HepG2 (cell line): ENCODE measurements around the gene MRPS31. TPM values are rescaled to one million over a fixed set of nuclear protein-coding genes. Genes with fewer than 3 reads are reported as not detected.
A peak's percentile ranks its signal among the peaks of the same experiment; 100 is the strongest.

Source experiments
- ATAC-seq: fragments of 200-7000 bp; cut with Tn5 transposase; 3 replicates; pipeline ENCODE4 v1.9.1; 2020; ENCODE audit warnings: mild to moderate bottlenecking, moderate library complexity
- BruUV-seq: library from RNA; stranded (reverse); fragments of 400-500 nt; replicated peaks from 2 replicates; lab custom pipeline; 2021; lab: Mats Ljungman, UMichigan
- CTCF ChIA-PET: fragments of 300-600 bp; formaldehyde crosslinking; extraction: SDS; loops from one replicate; lab custom pipeline; 2021; ENCODE audit warnings: low total read pairs, inconsistent platforms, low intra/inter-chr PET ratio; lab: Yijun Ruan, JAX
- POLR2A ChIA-PET: fragments of 350-600 bp; sonication (Branson Sonifier 250); formaldehyde crosslinking; loops from one replicate; lab custom pipeline; 2020; ENCODE audit warnings: antibody characterized with exemption, inconsistent platforms; lab: Yijun Ruan, JAX
- DNase-seq: peaks from one replicate; pipeline ENCODE4 v3.0.0-alpha.2; 2015; ENCODE audit warnings: low spot score
- FAIRE-seq: peaks from 3 replicates; lab custom pipeline; 2011; peaks lifted over from hg19 to GRCh38; lab: Jason Lieb, UNC
- H2AFZ ChIP-seq: one replicate; pipeline ENCODE4 v1.6.1; 2011; ENCODE audit warnings: low read length, inconsistent platforms
- H3K27ac ChIP-seq: fragments of 300-600 bp; 3 replicates; pipeline ENCODE4 v1.8.0; 2011; ENCODE audit warnings: mixed run types, mild to moderate bottlenecking, mixed read lengths, low read length, inconsistent platforms; ENCODE audit not compliant: insufficient read depth; ENCODE audit errors: extremely low read length
- H3K27me3 ChIP-seq, 2 experiments: fragments of 200-600 bp in 1 of 2; 2 replicates in 1 of 2; 3 replicates in 1 of 2; pipeline versions ENCODE4 v1.6.0 to v1.8.0; 2011; ENCODE audit warnings: low read length in 2 of 2, mild to moderate bottlenecking in 2 of 2, moderate library complexity in 2 of 2, inconsistent platforms in 1 of 2; ENCODE audit not compliant: insufficient read depth in 2 of 2, control insufficient read depth in 1 of 2
- H3K36me3 ChIP-seq, 2 experiments: fragments of 200-600 bp in 1 of 2; replicated peaks in 1 of 2; 2 replicates in 1 of 2; 3 replicates in 1 of 2; pipeline versions ENCODE4 v1.5.1 to v1.8.0; 2011; ENCODE audit warnings: low read length in 2 of 2, inconsistent platforms in 1 of 2; ENCODE audit not compliant: insufficient read depth in 2 of 2, control insufficient read depth in 1 of 2
- H3K4me1 ChIP-seq: 2 replicates; pipeline ENCODE4 v1.5.1; 2012; ENCODE audit warnings: low read length, inconsistent platforms; ENCODE audit not compliant: insufficient read depth
- H3K4me2 ChIP-seq: 2 replicates; pipeline ENCODE4 v1.6.0; 2011; ENCODE audit warnings: low read depth, low read length, inconsistent platforms
- H3K4me3 ChIP-seq, 3 experiments: fragments of 200-600 bp in 1 of 3; sonication (generic), shearing (Covaris generic) in 1 of 3; replicated peaks in 1 of 3; 2 replicates each; pipeline ENCODE4 v1.5.1; 2011 to 2016; ENCODE audit warnings: low read length in 3 of 3, inconsistent platforms in 2 of 3, low read depth in 2 of 3, mild to moderate bottlenecking in 2 of 3, control low read depth in 1 of 3, mixed read lengths in 1 of 3; ENCODE audit not compliant: insufficient read depth in 1 of 3
- H3K79me2 ChIP-seq: one replicate; pipeline ENCODE4 v1.6.1; 2011; ENCODE audit warnings: low read length, inconsistent platforms; ENCODE audit not compliant: insufficient read depth
- H3K9ac ChIP-seq: 2 replicates; pipeline ENCODE4 v1.6.0; 2011; ENCODE audit warnings: mild to moderate bottlenecking, low read depth, low read length, inconsistent platforms; ENCODE audit not compliant: insufficient read depth
- H3K9me3 ChIP-seq: 2 replicates; pipeline ENCODE4 v1.5.1; 2012; ENCODE audit warnings: mild to moderate bottlenecking, low read length
- H4K20me1 ChIP-seq: 2 replicates; pipeline ENCODE4 v1.6.0; 2011; ENCODE audit warnings: inconsistent platforms, mild to moderate bottlenecking, low read length, moderate library complexity; ENCODE audit not compliant: insufficient read depth
- ARNT2 ChIP-seq: sonication (generic); formaldehyde crosslinking; IDR thresholded peaks from 2 replicates; pipeline ENCODE4 v1.8.0; 2022; ENCODE audit warnings: mild to moderate bottlenecking, low read depth, missing genetic modification reagents, moderate library complexity
- BCL6 ChIP-seq: IDR thresholded peaks from 2 replicates; pipeline ENCODE4 v1.6.1; 2016; ENCODE audit warnings: missing genetic modification reagents, missing compliant biosample characterization
- CREM ChIP-seq, 2 experiments: sonication (generic) in 1 of 2; formaldehyde crosslinking in 1 of 2; IDR thresholded peaks; 2 replicates each; pipeline versions ENCODE4 v1.4.0 to v1.6.1; 2016 to 2020; ENCODE audit warnings: antibody characterized with exemption in 1 of 2, mild to moderate bottlenecking in 1 of 2, missing genetic modification reagents in 1 of 2
- EED ChIP-seq: sonication (generic); formaldehyde crosslinking; IDR thresholded peaks from 2 replicates; pipeline ENCODE4 v1.5.0; 2020; ENCODE audit warnings: mild to moderate bottlenecking, missing genetic modification reagents
- ELF3 ChIP-seq: IDR thresholded peaks from 2 replicates; pipeline ENCODE4 v1.6.1; 2016; ENCODE audit warnings: missing genetic modification reagents, missing compliant biosample characterization
- MED8 ChIP-seq: sonication (generic); formaldehyde crosslinking; IDR thresholded peaks from 2 replicates; pipeline ENCODE4 v1.8.1; 2023; ENCODE audit warnings: mild to moderate bottlenecking, missing genetic modification reagents; ENCODE audit not compliant: insufficient replicate concordance
- NFRKB ChIP-seq: fragments of 450-650 bp; IDR thresholded peaks from 2 replicates; pipeline ENCODE4 v1.6.1; 2017
- PHF8 ChIP-seq: sonication (generic); formaldehyde crosslinking; IDR thresholded peaks from 2 replicates; pipeline ENCODE4 v1.5.0; 2020; ENCODE audit warnings: missing genetic modification reagents
- POLR2A ChIP-seq, 2 experiments: IDR thresholded peaks; 2 replicates each; pipeline ENCODE4 v1.6.1; 2011; ENCODE audit warnings: low read depth in 2 of 2, low read length in 2 of 2, mild to moderate bottlenecking in 1 of 2, moderate library complexity in 1 of 2; ENCODE audit not compliant: insufficient read depth in 1 of 2
- RNF2 ChIP-seq: fragments of 450-650 bp; conservative IDR thresholded peaks from 2 replicates; pipeline ENCODE4 v1.6.1; 2016; ENCODE audit warnings: low read depth
- SIN3A ChIP-seq: IDR thresholded peaks from 2 replicates; pipeline ENCODE4 v1.6.1; 2011; ENCODE audit warnings: low read depth, mild to moderate bottlenecking, control low read depth, low read length, borderline replicate concordance
- SMAD9 ChIP-seq: sonication (generic); formaldehyde crosslinking; IDR thresholded peaks from 2 replicates; pipeline ENCODE4 v1.5.1; 2020; ENCODE audit warnings: mild to moderate bottlenecking, missing genetic modification reagents
- TBL1XR1 ChIP-seq: fragments of 150-350 bp; IDR thresholded peaks from 2 replicates; pipeline ENCODE4 v1.6.1; 2014; ENCODE audit warnings: borderline replicate concordance, low read length; ENCODE audit not compliant: partially characterized antibody
- ZFP90 ChIP-seq: sonication (generic); formaldehyde crosslinking; IDR thresholded peaks from 2 replicates; pipeline ENCODE4 v1.8.0; 2022; ENCODE audit warnings: missing genetic modification reagents, mild to moderate bottlenecking, inconsistent platforms, borderline replicate concordance
- ZNF382 ChIP-seq: sonication (generic); formaldehyde crosslinking; IDR thresholded peaks from 2 replicates; pipeline ENCODE4 v1.5.0; 2020; ENCODE audit warnings: missing genetic modification reagents, mild to moderate bottlenecking, borderline replicate concordance
- WGBS: methylation state at CpG from one replicate; pipeline ENCODE4 v1.1.6; 2017; ENCODE audit warnings: low lambda C conversion rate; 5-methylcytosine and 5-hydroxymethylcytosine counted together
- in situ Hi-C: cut with HindIII; loops from 2 replicates; pipeline ENCODE4 v1.10.0; 2017; ENCODE audit warnings: low pct_unique_long_range_greater_than_20kb; ENCODE audit not compliant: extremely low pct_ligation_motif_present
- intact Hi-C: fragments of 100-400 bp; cut with micrococcal nuclease; formaldehyde crosslinking; loops from one replicate; pipeline ENCODE4 v1.10.0; 2022; ENCODE audit not compliant: unreplicated experiment
- polyA plus RNA-seq, 8 experiments: library from polyadenylated mRNA; depleted of rRNA in 3 of 8; stranded (reverse) in 7 of 8; unstranded in 1 of 8; fragments of >200 nt; fragmentation: Illumina TruSeq in 4 of 8; extraction: Trizol in 4 of 8; gene quantifications; 2 replicates each; pipeline versions ENCODE4 v1.2.1 to v1.2.3, GENCODE V29; 2011 to 2016; ENCODE audit warnings: low read depth in 4 of 8, missing spikeins in 1 of 8, mixed read lengths in 1 of 8; ENCODE audit not compliant: insufficient read depth in 1 of 8
- total RNA-seq, 5 experiments: library from RNA; depleted of rRNA; stranded (reverse); fragments of >200 nt; fragmentation: Illumina TruSeq; extraction: Trizol; gene quantifications; 2 replicates each; pipeline ENCODE4 v1.2.3, GENCODE V29; 2016; ENCODE audit warnings: low read depth in 1 of 5
- TF ChIP-seq, protein P1 (sequence below): sonication (generic); formaldehyde crosslinking; IDR thresholded peaks from 2 replicates; pipeline ENCODE4 v1.4.0; 2020; ENCODE audit warnings: missing genetic modification reagents
- TF ChIP-seq, protein P2 (sequence below): sonication (generic); formaldehyde crosslinking; IDR thresholded peaks from 2 replicates; pipeline ENCODE4 v1.4.0; 2020; ENCODE audit warnings: missing genetic modification reagents
- TF ChIP-seq, protein P3 (sequence below): sonication (generic); formaldehyde crosslinking; IDR thresholded peaks from 2 replicates; pipeline ENCODE4 v1.4.0; 2020; ENCODE audit warnings: missing genetic modification reagents, borderline replicate concordance

Gene MRPS31
- total and polyA plus RNA-seq, 2 of the 13 experiments (the other 11 are each of a cell fraction or from before 2014, with no cell fraction given) = 23.7 to 34.1 TPM

DNA sequence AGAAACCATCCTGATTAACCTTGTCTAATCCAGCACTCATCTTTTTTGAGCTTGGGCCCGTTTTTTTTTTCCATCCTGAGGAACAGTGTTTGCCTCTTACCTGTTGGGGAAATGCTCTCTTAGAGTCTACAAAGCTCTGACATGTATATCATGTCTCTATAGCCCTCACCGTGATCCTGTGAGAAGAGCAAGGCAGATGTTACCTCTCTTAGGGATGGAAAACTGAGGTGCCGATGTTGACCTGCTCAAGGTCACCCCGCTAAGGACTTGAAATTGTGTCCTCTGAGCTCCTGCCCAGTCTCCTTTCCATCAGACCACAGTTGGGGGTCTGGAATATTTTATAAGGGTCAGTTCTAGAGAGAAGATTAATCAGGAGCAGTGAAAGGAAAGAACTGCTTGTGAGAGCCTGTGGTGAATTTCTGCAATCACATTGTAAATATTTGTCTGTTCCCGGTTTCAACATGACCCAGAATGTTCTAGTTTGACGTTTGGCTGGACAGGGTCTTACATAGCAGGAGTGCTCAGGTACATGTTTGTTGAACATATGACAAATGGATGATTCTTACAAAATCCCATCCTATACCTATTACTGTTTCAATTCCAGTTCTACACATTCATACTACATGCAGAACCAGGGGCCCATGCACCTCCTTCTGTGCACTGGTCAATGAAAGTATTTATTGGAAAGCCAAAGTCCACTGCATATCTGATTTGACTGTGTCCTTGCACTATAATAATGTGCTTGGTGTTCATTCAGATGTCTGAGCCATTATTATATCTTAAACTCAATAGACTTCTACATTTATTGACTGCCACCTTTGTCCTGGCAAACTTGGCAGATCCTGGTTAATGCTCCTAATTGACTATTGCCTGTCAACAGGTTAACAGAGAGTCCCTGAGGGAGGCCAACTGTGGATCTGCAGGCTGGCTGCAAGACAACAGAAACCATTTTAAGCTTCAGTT is 30.5 kb upstream of the MRPS31 start:
- CTCF ChIA-PET = no interaction called here
- no peak overlapping the region for H3K4me3 ChIP-seq
- H3K27me3 ChIP-seq = no peaks in the 10 kb centered on the region
- intact Hi-C loops (no loop called here), in situ Hi-C loops (no loop called here)
- BruUV-seq = no TSS peak
- POLR2A ChIA-PET = interaction anchor here (0.9 to 6.4 kb wide), 3 partner anchors 12 to 120 kb away, joined by 3 to 65 read pairs (median 3); partner anchors contain the start of gene SLC25A15
- H3K27ac ChIP-seq = peak overlapping the region; percentile 74
- ATAC-seq (peak; percentile 92), FAIRE-seq (peak; percentile 34), DNase-seq (peak; percentile 73)
- peak overlapping the region; percentile 44 for H3K4me2 ChIP-seq
- H2AFZ ChIP-seq = no peak overlapping the region
- H3K36me3 ChIP-seq = peaks cover 26 to 63% of the 10 kb centered on the region in 2 experiments
- H3K9ac ChIP-seq = no peak overlapping the region; the same call in 1 of the 2 replicates
- H4K20me1 ChIP-seq = no peaks in the 10 kb centered on the region
- peaks cover 34% of the 10 kb centered on the region for H3K4me1 ChIP-seq
- H3K79me2 ChIP-seq = peaks cover 6% of the 10 kb centered on the region
- no peaks in the 10 kb centered on the region for H3K9me3 ChIP-seq
- 33% methylated on average over 6 of the region's 6 CpGs for WGBS
- TF ChIP-seq ELF3 (CRISPR knock-in tag) = no peak
- TF ChIP-seq CREM (IDR thresholded peaks at IDR 0.05) = peak; percentile 37; the same call in 1 of the 2 replicates
- no peak for TF ChIP-seq CREM (CRISPR knock-in tag; IDR thresholded peaks at IDR 0.05)
- no peak for TF ChIP-seq ZNF382
- no peak for TF ChIP-seq ZFP90 (CRISPR knock-in tag)
- no peak for TF ChIP-seq SMAD9
- no peak for TF ChIP-seq EED (CRISPR knock-in tag)
- TF ChIP-seq, protein P1, sequence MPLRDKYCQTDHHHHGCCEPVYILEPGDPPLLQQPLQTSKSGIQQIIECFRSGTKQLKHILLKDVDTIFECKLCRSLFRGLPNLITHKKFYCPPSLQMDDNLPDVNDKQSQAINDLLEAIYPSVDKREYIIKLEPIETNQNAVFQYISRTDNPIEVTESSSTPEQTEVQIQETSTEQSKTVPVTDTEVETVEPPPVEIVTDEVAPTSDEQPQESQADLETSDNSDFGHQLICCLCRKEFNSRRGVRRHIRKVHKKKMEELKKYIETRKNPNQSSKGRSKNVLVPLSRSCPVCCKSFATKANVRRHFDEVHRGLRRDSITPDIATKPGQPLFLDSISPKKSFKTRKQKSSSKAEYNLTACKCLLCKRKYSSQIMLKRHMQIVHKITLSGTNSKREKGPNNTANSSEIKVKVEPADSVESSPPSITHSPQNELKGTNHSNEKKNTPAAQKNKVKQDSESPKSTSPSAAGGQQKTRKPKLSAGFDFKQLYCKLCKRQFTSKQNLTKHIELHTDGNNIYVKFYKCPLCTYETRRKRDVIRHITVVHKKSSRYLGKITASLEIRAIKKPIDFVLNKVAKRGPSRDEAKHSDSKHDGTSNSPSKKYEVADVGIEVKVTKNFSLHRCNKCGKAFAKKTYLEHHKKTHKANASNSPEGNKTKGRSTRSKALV (CRISPR knock-in tag) = no peak
- TF ChIP-seq TBL1XR1 = no peak
- peak; percentile 37; the same call in 1 of the 2 replicates for TF ChIP-seq PHF8
- no peak for TF ChIP-seq POLR2A (IDR thresholded peaks at IDR 0.05; ENCODE audit: insufficient read depth in 1 of 2, low read depth in 2 of 2, low read length in 2 of 2)
- TF ChIP-seq ARNT2 = no peak
- TF ChIP-seq, protein P2, sequence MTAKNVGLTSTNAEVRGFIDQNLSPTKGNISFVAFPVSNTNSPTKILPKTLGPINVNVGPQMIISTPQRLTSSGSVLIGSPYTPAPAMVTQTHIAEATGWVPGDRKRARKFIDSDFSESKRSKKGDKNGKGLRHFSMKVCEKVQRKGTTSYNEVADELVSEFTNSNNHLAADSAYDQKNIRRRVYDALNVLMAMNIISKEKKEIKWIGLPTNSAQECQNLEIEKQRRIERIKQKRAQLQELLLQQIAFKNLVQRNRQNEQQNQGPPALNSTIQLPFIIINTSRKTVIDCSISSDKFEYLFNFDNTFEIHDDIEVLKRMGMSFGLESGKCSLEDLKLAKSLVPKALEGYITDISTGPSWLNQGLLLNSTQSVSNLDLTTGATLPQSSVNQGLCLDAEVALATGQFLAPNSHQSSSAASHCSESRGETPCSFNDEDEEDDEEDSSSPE (CRISPR knock-in tag) = 0 out of 2 replicates have a peak, but pooled peaks have one; percentile 36
- no peak for TF ChIP-seq RNF2
- peak; percentile 29; the same call in 1 of the 2 replicates for TF ChIP-seq BCL6 (CRISPR knock-in tag)
- no peak for TF ChIP-seq NFRKB
- no peak for TF ChIP-seq MED8 (CRISPR knock-in tag)
- TF ChIP-seq SIN3A = no peak
- TF ChIP-seq, protein P3, sequence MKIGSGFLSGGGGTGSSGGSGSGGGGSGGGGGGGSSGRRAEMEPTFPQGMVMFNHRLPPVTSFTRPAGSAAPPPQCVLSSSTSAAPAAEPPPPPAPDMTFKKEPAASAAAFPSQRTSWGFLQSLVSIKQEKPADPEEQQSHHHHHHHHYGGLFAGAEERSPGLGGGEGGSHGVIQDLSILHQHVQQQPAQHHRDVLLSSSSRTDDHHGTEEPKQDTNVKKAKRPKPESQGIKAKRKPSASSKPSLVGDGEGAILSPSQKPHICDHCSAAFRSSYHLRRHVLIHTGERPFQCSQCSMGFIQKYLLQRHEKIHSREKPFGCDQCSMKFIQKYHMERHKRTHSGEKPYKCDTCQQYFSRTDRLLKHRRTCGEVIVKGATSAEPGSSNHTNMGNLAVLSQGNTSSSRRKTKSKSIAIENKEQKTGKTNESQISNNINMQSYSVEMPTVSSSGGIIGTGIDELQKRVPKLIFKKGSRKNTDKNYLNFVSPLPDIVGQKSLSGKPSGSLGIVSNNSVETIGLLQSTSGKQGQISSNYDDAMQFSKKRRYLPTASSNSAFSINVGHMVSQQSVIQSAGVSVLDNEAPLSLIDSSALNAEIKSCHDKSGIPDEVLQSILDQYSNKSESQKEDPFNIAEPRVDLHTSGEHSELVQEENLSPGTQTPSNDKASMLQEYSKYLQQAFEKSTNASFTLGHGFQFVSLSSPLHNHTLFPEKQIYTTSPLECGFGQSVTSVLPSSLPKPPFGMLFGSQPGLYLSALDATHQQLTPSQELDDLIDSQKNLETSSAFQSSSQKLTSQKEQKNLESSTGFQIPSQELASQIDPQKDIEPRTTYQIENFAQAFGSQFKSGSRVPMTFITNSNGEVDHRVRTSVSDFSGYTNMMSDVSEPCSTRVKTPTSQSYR (CRISPR knock-in tag) = no peak
